D721Med (cell line): ENCODE measurements around the gene FBXW5.

Experiments
- DNase-seq: peaks from one replicate; pipeline ENCODE4 v3.0.0; 2011; ENCODE audit warnings: low spot score; ENCODE audit not compliant: insufficient read length
- FAIRE-seq: peaks from 2 replicates; lab custom pipeline; 2011; peaks lifted over from hg19 to GRCh38; lab: Jason Lieb, UNC
- TF ChIP-seq, protein P1 (sequence below): IDR thresholded peaks from 2 replicates; pipeline ENCODE4 v1.5.1; 2012; ENCODE audit warnings: mild to moderate bottlenecking, control low read depth; ENCODE audit not compliant: insufficient read depth; ENCODE audit errors: missing control alignments

FBXW5 gene

DNA sequence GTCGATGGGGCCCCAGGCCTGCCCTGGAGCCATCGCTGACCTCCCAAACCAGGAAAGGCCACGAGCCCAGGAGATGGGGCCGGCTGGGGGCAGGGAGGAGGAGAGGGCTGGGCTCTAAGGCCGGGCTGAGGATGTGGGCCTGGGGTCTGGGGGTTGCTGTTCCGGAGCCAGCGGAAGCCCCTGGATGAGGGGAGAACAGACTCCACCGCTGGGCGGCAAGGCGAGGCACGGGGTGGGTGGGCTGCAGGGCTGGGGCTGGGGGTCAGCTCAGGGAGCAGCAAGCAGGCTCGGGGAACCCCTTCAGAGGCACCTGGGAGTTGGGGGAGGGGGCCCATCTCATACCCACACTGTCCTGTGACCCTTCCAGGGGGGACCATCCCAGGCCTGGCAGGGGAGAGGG, 19.2 kb upstream of the FBXW5 start:
- TF ChIP-seq, protein P1, sequence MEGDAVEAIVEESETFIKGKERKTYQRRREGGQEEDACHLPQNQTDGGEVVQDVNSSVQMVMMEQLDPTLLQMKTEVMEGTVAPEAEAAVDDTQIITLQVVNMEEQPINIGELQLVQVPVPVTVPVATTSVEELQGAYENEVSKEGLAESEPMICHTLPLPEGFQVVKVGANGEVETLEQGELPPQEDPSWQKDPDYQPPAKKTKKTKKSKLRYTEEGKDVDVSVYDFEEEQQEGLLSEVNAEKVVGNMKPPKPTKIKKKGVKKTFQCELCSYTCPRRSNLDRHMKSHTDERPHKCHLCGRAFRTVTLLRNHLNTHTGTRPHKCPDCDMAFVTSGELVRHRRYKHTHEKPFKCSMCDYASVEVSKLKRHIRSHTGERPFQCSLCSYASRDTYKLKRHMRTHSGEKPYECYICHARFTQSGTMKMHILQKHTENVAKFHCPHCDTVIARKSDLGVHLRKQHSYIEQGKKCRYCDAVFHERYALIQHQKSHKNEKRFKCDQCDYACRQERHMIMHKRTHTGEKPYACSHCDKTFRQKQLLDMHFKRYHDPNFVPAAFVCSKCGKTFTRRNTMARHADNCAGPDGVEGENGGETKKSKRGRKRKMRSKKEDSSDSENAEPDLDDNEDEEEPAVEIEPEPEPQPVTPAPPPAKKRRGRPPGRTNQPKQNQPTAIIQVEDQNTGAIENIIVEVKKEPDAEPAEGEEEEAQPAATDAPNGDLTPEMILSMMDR: no peak
- DNase-seq: no peak
- FAIRE-seq: no peak

DNA sequence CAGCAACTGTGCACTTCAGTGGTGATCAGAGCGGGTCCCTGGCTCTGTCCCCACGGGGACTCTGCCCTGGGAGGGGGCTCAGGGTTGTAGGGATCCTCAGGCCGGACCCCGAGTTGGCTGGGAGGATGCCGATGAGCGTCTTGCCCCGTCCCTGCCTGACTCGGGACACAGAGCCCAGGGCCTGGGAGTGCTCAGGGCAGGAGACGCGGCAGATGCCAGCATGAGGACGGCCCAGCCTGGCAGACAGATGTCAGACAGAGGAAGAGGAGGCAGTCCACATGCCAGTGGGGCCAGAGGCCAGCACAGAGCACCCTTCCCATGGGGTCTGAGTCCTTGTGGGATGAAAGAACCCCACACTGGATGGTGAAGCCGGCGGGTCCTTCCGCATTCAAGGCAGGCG, 18.8 kb upstream of the FBXW5 start:
- TF ChIP-seq, protein P1: no peak
- DNase-seq (no peak), FAIRE-seq (no peak)

GRCh38 chr9:136962701-136963248, 18.2 kb upstream of the FBXW5 start:
- DNase-seq: no peak
- TF ChIP-seq, protein P1: no peak
- FAIRE-seq: no peak

- TF ChIP-seq, protein P1: no peak
- DNase-seq: no peak
- FAIRE-seq: no peak
Measured at GRCh38 chr9:136962163-136962562, 17.6 kb upstream of the FBXW5 start.

- DNase-seq (no peak), FAIRE-seq (no peak)
- TF ChIP-seq, protein P1: no peak
Measured at GRCh38 chr9:136961279-136962065, 16.9 kb upstream of the FBXW5 start.

- TF ChIP-seq, protein P1: no peak
- FAIRE-seq (no peak), DNase-seq (no peak)
Measured at GRCh38 chr9:136960938-136961275, 16.4 kb upstream of the FBXW5 start.

- FAIRE-seq (no peak), DNase-seq (no peak)
- TF ChIP-seq, protein P1: no peak
Measured at GRCh38 chr9:136960212-136960937, 15.8 kb upstream of the FBXW5 start.
